Muscle layer of duodenum (tissue), 2 donors: ENCODE data around the gene LMOD1.

Experiments
- H3K27ac ChIP-seq: one replicate; pipeline ENCODE4 v1.7.0; 2013; ENCODE audit warnings: mild to moderate bottlenecking, low read length
- H3K27me3 ChIP-seq: one replicate; pipeline ENCODE4 v1.7.0; 2013; ENCODE audit warnings: low read depth, mild to moderate bottlenecking, control low read depth, low read length
- H3K36me3 ChIP-seq, 2 donors: one replicate each; pipeline ENCODE4 v1.7.0; 2013; ENCODE audit warnings: low read length in 2 of 2, control low read depth in 1 of 2, mild to moderate bottlenecking in 1 of 2; ENCODE audit not compliant: insufficient read depth in 2 of 2, control insufficient read depth in 1 of 2
- H3K4me1 ChIP-seq, 2 donors: one replicate each; pipeline ENCODE4 v1.7.0; 2013; ENCODE audit warnings: low read length in 2 of 2, mild to moderate bottlenecking in 2 of 2, control low read depth in 1 of 2, moderate library complexity in 1 of 2; ENCODE audit not compliant: insufficient read depth in 2 of 2, control insufficient read depth in 1 of 2
- H3K4me3 ChIP-seq, 2 donors: one replicate each; pipeline ENCODE4 v1.7.0; 2013; ENCODE audit warnings: low read length in 2 of 2, low read depth in 1 of 2, mild to moderate bottlenecking in 1 of 2
- H3K9me3 ChIP-seq, 2 donors: one replicate each; pipeline ENCODE4 v1.7.0; 2013; ENCODE audit warnings: low read length in 2 of 2, control low read depth in 1 of 2, mild to moderate bottlenecking in 1 of 2; ENCODE audit not compliant: control insufficient read depth in 1 of 2
- donor health status: healthy.

Gene LMOD1

DNA sequence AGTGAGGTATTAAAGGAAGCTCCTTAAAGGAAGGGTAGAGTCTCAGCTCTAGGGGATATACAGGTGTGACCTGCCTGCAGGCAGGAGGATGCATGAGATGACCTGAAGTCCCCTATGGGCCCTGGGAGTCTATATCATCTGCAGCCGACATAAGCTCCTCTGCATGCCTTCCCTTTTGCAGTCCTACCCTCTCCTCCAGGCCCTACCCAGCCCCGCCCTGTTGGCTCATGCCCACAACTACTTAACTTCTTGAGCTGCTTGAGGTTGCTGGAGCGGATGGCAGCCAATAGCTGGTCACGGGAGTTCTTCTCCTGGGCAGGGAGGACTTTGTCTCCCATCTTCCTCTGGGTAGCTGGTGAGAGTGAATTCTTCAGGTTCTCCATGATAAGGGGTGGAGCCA is 47.4 kb downstream of the LMOD1 start:
- Histone ChIP-seq H3K4me3 (no peak overlapping the region), H3K9me3 (no peaks in the 10 kb centered on the region), H3K36me3 (peaks cover 8 to 23% of the 10 kb centered on the region in 2 donors), H3K27ac (peak overlapping the region; percentile 24), H3K27me3 (no peaks in the 10 kb centered on the region), H3K4me1 (peaks cover 0 to 52% of the 10 kb centered on the region in 2 donors)

DNA sequence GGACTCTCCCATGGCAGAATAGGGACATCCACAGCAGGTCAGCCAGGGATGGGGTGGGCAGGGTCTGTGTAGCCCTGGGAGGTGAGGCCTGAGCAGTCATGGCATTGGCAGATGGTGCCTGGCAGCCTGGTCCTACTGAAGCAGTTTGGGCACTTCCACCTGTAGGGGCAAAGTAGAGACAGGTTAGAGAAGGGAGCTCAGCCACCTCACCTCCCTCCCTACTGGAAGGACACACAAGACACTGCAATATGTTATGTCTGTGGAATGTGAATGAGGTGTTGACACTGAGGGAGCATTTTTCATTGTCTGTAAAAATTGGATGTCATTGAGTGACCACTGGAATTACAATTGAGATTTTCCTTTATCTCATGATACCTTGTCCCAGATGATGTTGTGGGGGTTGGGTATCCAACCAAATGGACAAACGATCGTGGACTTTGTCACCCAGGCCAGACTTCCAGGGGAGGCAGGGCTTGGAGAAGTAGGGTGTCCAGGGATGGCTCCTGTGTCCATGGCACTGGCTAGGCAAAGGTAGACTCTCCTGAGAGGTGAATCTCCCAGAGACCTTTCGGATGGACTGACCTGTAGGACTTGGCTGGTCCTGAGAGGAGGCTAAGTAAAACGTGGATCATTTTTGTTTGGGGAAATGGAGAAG is 48.0 kb downstream of the LMOD1 start:
- Histone ChIP-seq H3K36me3 (peaks cover 8 to 23% of the 10 kb centered on the region in 2 donors), H3K4me3 (no peak overlapping the region), H3K27me3 (no peaks in the 10 kb centered on the region), H3K4me1 (peaks cover 0 to 52% of the 10 kb centered on the region in 2 donors), H3K27ac (peak overlapping the region; percentile 24), H3K9me3 (no peaks in the 10 kb centered on the region)

DNA sequence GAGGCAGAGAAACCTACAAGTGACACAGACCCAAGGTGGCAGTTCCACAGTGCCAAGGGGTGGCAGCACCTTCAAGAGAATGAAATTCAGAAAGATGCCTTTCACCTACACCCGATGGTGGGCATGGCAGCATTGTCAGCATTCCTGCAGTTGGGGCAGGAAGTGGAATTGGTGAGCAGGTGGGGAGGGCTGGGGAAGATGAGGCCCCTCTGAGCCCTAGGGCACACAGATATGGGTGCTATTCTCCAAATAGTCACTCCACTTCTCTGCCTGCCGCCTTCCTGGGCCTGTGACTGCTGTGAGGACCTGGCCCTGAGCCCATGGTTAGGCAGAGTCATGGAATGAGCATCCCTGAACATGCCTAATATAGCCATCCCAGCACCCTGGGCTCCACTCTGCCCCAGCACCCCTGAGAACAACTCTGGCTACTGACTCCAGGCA is 49.4 kb downstream of the LMOD1 start:
- H3K27ac ChIP-seq = peak overlapping the region; percentile 84
- H3K9me3 ChIP-seq = no peaks in the 10 kb centered on the region

DNA sequence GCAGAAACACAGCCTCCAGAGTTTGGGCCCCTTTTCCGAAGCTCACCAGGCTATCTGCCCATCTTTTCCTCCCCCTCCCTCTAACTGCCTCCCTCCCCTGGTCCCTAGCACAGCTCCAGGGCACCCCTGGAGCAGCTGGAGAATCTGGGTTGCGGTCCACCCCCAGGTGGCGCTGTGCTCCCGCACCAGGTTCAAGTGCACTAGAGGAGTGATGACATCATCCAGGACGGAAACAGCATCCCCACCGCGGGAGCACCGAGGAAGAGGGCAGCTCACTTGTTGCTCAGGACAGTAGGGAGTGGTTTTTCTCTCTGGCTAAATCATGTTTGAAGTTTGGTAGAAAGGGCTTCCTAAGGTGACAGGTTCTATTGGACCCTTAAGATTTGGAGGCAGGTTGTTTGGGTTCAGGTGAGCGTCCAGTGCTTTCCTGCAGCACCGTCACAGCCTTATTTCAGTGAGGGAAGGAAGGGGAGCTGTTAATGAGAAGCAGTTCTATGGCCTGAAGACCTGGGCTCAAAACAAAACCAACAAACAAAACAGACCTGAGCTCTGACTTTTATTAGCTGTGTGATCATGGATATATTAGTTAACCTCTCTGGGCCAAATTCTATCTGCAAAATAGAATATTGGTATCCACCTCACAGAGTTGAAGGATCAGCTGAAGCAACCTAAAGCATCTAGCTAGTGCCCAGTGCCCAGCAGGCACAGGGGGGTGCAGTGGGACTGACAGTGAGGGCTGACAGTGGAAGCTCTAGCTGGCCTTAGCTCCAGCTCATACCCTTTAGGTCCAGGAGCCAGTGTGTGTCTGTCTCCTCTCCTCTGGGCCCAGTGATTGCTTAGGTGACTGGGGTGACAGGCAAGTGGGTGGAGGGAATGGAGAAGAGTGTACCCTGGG is 50.2 kb downstream of the LMOD1 start:
- no peaks in the 10 kb centered on the region for H3K27me3 ChIP-seq
- peaks cover 8 to 29% of the 10 kb centered on the region in 2 donors for H3K36me3 ChIP-seq
- no peaks in the 10 kb centered on the region for H3K9me3 ChIP-seq
- peaks cover 0 to 47% of the 10 kb centered on the region in 2 donors for H3K4me1 ChIP-seq
- H3K4me3 ChIP-seq = no peak overlapping the region
- peak overlapping the region; percentile 84 for H3K27ac ChIP-seq

More for the DNA sequence above, 49.4 kb downstream of the LMOD1 start:
- Histone ChIP-seq H3K27me3 (no peaks in the 10 kb centered on the region), H3K4me3 (no peak overlapping the region), H3K4me1 (peaks cover 0 to 48% of the 10 kb centered on the region in 2 donors), H3K36me3 (peaks cover 8 to 26% of the 10 kb centered on the region in 2 donors)

DNA sequence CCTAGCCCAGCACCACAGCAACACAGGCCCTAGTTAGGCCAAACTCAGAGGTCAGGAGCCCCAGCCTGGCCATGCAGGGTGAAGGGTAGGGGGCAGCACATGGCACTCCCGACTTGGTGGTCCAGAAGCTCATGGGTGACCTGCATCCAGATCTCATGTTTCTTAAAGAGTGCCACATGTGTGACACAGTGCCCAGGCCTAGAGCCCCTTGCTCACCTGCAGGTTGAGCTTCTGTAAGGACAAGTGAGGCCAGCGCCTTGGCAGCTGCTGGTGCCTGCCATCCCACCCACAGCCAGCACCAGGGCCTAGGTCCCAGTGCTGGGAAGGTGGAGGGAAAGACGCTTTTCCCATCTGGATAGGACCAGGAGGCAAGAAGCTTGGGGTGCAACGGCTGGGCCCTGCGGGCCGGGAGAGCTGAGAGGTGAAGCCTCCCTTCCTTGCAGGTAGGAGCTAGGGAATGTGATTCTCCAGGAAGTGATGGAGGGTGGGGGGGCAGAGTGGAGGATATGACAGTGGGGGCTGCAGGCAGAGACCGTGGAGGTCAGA is 51.2 kb downstream of the LMOD1 start:
- Histone ChIP-seq H3K36me3 (peaks cover 8 to 26% of the 10 kb centered on the region in 2 donors), H3K27me3 (peaks cover 5% of the 10 kb centered on the region), H3K9me3 (no peaks in the 10 kb centered on the region), H3K27ac (no peak overlapping the region), H3K4me1 (peaks cover 0 to 37% of the 10 kb centered on the region in 2 donors), H3K4me3 (no peak overlapping the region)

DNA sequence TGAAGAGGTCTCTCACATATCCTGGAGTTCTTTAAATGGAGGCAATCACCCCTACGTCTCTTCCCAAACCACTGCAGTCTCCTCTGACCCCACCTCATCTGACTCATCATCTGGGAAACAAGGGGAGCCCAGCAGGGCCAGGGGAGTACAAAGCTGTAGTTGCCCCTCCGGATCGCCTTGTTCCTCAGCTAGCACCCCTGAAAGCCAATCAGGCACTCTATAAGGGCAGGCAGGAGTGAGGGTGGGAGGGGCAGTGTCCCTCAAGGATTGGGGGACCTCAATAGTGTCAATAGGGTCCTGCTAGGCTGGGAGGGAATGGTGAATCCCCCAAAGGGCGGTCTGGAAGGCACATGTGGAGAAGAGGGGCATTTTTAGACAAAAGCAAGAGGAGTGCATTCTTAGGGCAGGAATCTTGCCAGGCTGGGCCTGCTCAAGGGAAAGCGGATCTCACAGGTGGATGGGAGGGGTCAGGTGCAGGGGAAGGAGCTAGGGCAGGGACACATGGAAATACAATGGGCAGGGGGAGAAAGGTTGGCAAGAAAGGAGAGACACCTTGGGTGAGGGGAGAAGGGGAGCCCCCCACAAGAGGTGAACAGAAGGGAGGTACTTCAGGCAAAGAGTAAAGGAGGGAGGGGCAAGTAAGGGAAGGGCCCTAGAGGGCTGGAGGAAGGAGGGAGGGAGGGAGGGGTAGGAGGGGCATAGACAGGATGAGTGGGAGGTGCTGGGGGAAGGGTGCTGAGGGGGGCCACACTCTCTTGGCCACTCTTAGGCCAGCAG is 51.8 kb downstream of the LMOD1 start:
- H3K27ac ChIP-seq = no peak overlapping the region
- H3K9me3 ChIP-seq = no peaks in the 10 kb centered on the region
- no peak overlapping the region for H3K4me3 ChIP-seq
- peaks cover 8 to 25% of the 10 kb centered on the region in 2 donors for H3K36me3 ChIP-seq
- peaks cover 0 to 34% of the 10 kb centered on the region in 2 donors for H3K4me1 ChIP-seq
- H3K27me3 ChIP-seq = peaks cover 5% of the 10 kb centered on the region

DNA sequence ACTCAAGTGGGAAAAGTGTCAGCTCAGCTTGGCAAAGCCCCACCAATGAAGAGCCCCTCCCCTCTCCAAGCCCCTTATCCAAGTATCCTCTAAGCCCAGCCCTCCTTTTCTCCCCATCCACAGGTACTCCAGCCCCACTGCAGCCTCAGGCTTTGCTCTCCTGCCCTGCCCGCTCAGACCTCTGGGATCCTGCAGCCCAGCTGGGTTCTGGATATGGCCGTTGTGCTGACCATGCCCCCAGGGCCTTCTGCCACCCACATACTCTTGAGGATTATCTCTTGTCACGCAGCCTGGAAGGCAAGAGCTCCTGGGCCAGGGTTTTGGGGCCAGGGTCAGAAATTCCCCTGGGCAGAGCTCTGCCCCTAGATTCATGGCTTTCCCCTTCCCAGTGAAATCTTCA is 52.9 kb downstream of the LMOD1 start:
- Histone ChIP-seq H3K36me3 (peaks cover 8 to 18% of the 10 kb centered on the region in 2 donors), H3K27ac (no peak overlapping the region), H3K4me3 (no peak overlapping the region), H3K4me1 (peaks cover 0 to 32% of the 10 kb centered on the region in 2 donors), H3K27me3 (peaks cover 5% of the 10 kb centered on the region), H3K9me3 (no peaks in the 10 kb centered on the region)

DNA sequence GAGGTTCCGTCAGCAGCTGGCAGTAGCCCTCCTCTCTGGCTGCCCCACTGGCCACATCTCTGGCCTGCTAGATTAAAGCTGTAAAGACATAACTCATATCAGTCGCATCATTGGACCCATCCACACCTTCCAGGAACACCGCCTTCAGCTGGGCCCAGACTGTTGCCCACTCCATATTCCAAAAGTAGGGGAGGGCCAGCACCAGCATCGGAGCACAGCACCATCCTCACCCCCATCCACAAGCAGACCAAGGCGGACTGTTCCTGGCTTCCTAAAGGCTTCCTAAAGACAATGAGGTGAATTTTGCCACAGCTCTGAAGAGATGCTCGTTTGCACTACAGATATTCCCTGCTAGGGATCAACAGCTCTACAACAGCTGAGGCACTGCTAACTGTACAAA is 54.1 kb downstream of the LMOD1 start:
- peaks cover 6 to 8% of the 10 kb centered on the region in 2 donors for H3K36me3 ChIP-seq
- no peak overlapping the region for H3K27ac ChIP-seq
- peaks cover 5% of the 10 kb centered on the region for H3K27me3 ChIP-seq
- H3K9me3 ChIP-seq = no peaks in the 10 kb centered on the region
- no peak overlapping the region for H3K4me3 ChIP-seq
- peaks cover 0 to 31% of the 10 kb centered on the region in 2 donors for H3K4me1 ChIP-seq

DNA sequence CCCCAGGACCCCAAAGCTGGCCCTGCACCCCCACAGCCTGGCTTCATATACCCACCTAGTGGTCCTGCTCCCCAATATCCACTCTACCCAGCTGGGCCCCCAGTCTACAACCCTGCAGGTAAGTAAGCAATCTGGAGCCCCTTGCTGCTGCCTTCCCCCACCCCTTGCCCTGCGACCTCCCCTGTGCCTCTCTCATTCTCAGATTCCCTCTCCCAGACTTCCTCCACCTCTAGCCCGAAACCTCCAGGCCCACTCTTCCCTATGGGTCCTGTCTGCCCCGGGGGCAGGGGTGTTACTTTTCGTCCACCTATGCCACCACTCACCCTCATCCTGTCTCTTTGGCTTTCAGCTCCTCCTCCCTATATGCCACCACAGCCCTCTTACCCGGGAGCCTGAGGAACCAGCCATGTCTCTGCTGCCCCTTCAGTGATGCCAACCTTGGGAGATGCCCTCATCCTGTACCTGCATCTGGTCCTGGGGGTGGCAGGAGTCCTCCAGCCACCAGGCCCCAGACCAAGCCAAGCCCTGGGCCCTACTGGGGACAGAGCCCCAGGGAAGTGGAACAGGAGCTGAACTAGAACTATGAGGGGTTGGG is 54.8 kb downstream of the LMOD1 start:
- H3K27me3 ChIP-seq = peaks cover 5% of the 10 kb centered on the region
- H3K36me3 ChIP-seq = peaks cover 3 to 6% of the 10 kb centered on the region in 2 donors
- no peak overlapping the region for H3K4me3 ChIP-seq
- no peaks in the 10 kb centered on the region for H3K9me3 ChIP-seq
- no peak overlapping the region for H3K27ac ChIP-seq
- H3K4me1 ChIP-seq = peaks cover 0 to 26% of the 10 kb centered on the region in 2 donors

DNA sequence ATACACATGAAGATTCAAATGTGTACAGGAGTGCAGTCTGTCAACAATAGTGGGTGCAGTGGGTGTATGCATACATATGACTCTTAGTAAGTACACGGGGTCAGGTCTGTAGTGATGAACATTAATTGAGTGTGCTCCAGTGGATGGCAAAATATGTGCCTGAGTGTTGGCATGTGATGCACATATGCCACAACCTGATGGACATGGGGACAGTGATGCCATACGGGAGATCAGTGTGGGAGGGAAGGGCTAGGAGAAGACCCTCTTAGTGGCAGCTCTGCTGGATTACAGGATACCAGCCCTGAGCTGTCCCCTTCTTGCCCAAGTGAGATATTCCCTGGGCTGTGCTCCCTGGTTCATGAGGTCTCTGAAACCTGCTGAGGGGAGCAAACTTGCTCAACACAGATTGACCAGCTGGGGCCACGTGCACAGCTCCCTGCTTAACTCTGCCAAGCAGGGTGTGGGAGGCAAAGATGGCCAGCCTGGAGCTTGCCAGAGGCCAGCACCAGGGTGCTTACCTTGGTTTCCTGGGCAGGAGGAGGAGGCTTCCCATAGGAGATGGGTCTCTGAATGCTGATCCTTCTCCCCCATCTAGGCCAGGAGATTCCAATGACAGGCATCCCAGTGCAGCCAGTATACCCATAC is 55.4 kb downstream of the LMOD1 start:
- no peak overlapping the region for H3K27ac ChIP-seq

More for the DNA sequence above, 55.4 kb downstream of the LMOD1 start:
- Histone ChIP-seq H3K4me1 (peaks cover 0 to 20% of the 10 kb centered on the region in 2 donors), H3K9me3 (no peaks in the 10 kb centered on the region), H3K27me3 (peaks cover 5% of the 10 kb centered on the region), H3K36me3 (peaks cover 0 to 6% of the 10 kb centered on the region in 2 donors), H3K4me3 (no peak overlapping the region)
